NCI-H69 (cell line): ENCODE results near the gene CCL4.
"Not testable (repeated sequence)": the region's sequence is repeated elsewhere in the genome, so short reads cannot be mapped to it uniquely, and the experiment has no call there.

Source experiments
- DNase-seq: peaks from one replicate; lab custom pipeline; 2025; lab: John Stamatoyannopoulos, UW

CCL4 gene

GRCh38 chr17:36087897-36088572 lies 15.6 kb upstream of the CCL4 start:
- DNase-seq: not testable (repeated sequence)

GRCh38 chr17:36088670-36089338 lies 14.8 kb upstream of the CCL4 start:
- DNase-seq: no peak

- DNase-seq: no peak
Measured at GRCh38 chr17:36089339-36089865, 14.2 kb upstream of the CCL4 start.

- no peak for DNase-seq
Measured at GRCh38 chr17:36089888-36090836, 13.5 kb upstream of the CCL4 start, which contains the start of gene CCL3. Gene CCL3, minus strand, starts transcription at chr17:36090143. Its CDS starts 85 bp downstream, at chr17:36090058.

- DNase-seq: no peak
Measured at GRCh38 chr17:36092230-36092629, 11.4 kb upstream of the CCL4 start.

GRCh38 chr17:36092715-36093114 lies 10.9 kb upstream of the CCL4 start:
- DNase-seq: not testable (repeated sequence)

- no peak for DNase-seq
Measured at GRCh38 chr17:36094232-36094631, 9.4 kb upstream of the CCL4 start.

- no peak for DNase-seq
Measured at GRCh38 chr17:36094746-36095145, 8.9 kb upstream of the CCL4 start.

GRCh38 chr17:36095992-36096391 lies 7.6 kb upstream of the CCL4 start:
- no peak for DNase-seq

GRCh38 chr17:36099004-36099403 lies 4.6 kb upstream of the CCL4 start:
- DNase-seq: not testable (repeated sequence)

GRCh38 chr17:36104246-36104645 lies 619 bp downstream of the CCL4 start:
- DNase-seq: not testable (repeated sequence)

GRCh38 chr17:36104701-36105181 lies 1.1 kb downstream of the CCL4 start:
- no peak for DNase-seq

- DNase-seq: no peak
Measured at GRCh38 chr17:36105781-36106492, 2.3 kb downstream of the CCL4 start.

GRCh38 chr17:36106493-36106835 lies 2.8 kb downstream of the CCL4 start:
- no peak for DNase-seq

- no peak for DNase-seq
Measured at GRCh38 chr17:36107660-36108059, 4.0 kb downstream of the CCL4 start.

- not testable (repeated sequence) for DNase-seq
Measured at GRCh38 chr17:36108265-36108664, 4.6 kb downstream of the CCL4 start.

- no peak for DNase-seq
Measured at GRCh38 chr17:36111068-36111490, 7.5 kb downstream of the CCL4 start.

- no peak for DNase-seq
Measured at GRCh38 chr17:36112572-36112971, 8.9 kb downstream of the CCL4 start.

- not testable (repeated sequence) for DNase-seq
Measured at GRCh38 chr17:36113131-36113530, 9.5 kb downstream of the CCL4 start.

- not testable (repeated sequence) for DNase-seq
Measured at GRCh38 chr17:36114971-36115648, 11.5 kb downstream of the CCL4 start.

- not testable (repeated sequence) for DNase-seq
Measured at GRCh38 chr17:36115649-36115977, 12.0 kb downstream of the CCL4 start.
